GM23338 (cell line): Measurements from ENCODE around the gene KIAA1614. TPM values are rescaled to one million over a fixed set of nuclear protein-coding genes. Genes with fewer than 3 reads are reported as not detected.

Source experiments
- ATAC-seq: fragments of 200-7000 bp; cut with Tn5 transposase; 3 replicates; pipeline ENCODE4 v1.9.1; 2020
- DNase-seq: peaks from one replicate; pipeline ENCODE4 v3.0.0-alpha.2; 2015; ENCODE audit warnings: low spot score
- H2AFZ ChIP-seq: fragments of 200-600 bp; sonication (generic); 2 replicates; pipeline ENCODE4 v1.8.0; 2016; ENCODE audit warnings: antibody characterized with exemption, mild to moderate bottlenecking, moderate library complexity
- H3F3A ChIP-seq: fragments of 200-600 bp; sonication (generic); replicated peaks from 2 replicates; pipeline ENCODE4 v1.8.0; 2017; ENCODE audit warnings: antibody characterized with exemption, mixed run types, low read depth
- H3K27ac ChIP-seq: fragments of 200-600 bp; sonication (generic); 2 replicates; pipeline ENCODE4 v1.6.1; 2016; ENCODE audit warnings: low read depth
- H3K27me3 ChIP-seq: fragments of 200-600 bp; sonication (generic); 2 replicates; pipeline ENCODE4 v1.8.0; 2016; ENCODE audit warnings: mild to moderate bottlenecking, mixed run types, moderate library complexity; ENCODE audit not compliant: insufficient read depth
- H3K36me3 ChIP-seq: fragments of 200-600 bp; sonication (generic); 2 replicates; pipeline ENCODE4 v1.8.0; 2016; ENCODE audit warnings: mild to moderate bottlenecking; ENCODE audit not compliant: insufficient read depth
- H3K4me1 ChIP-seq: fragments of 200-600 bp; sonication (generic); 2 replicates; pipeline ENCODE4 v1.8.0; 2016; ENCODE audit warnings: mild to moderate bottlenecking, moderate library complexity; ENCODE audit not compliant: insufficient read depth
- H3K4me2 ChIP-seq: fragments of 200-600 bp; sonication (generic); 2 replicates; pipeline ENCODE4 v1.7.1; 2017; ENCODE audit warnings: mixed run types
- H3K4me3 ChIP-seq: fragments of 200-600 bp; sonication (generic); 2 replicates; pipeline ENCODE4 v1.6.1; 2016; ENCODE audit warnings: mixed run types
- H3K79me2 ChIP-seq: fragments of 200-600 bp; sonication (generic); replicated peaks from 2 replicates; pipeline ENCODE4 v1.8.0; 2017; ENCODE audit warnings: mild to moderate bottlenecking; ENCODE audit not compliant: insufficient read depth
- H3K9me2 ChIP-seq: fragments of 200-600 bp; sonication (generic); 2 replicates; pipeline ENCODE4 v1.8.0; 2017; ENCODE audit not compliant: insufficient read depth
- H4K20me1 ChIP-seq: fragments of 200-600 bp; sonication (generic); replicated peaks from 2 replicates; pipeline ENCODE4 v1.8.0; 2017; ENCODE audit warnings: mild to moderate bottlenecking; ENCODE audit not compliant: insufficient read depth
- H3K27ac Mint-ChIP-seq: 2 replicates; pipeline ENCODE4 v1.8.0; 2020; ENCODE audit warnings: inconsistent platforms, mild to moderate bottlenecking, moderate library complexity, mixed read lengths
- H3K27me3 Mint-ChIP-seq: 3 replicates; pipeline ENCODE4 v1.8.0; 2022; ENCODE audit warnings: low read depth, mild to moderate bottlenecking, moderate library complexity, mixed read lengths, inconsistent platforms; ENCODE audit not compliant: insufficient read depth, poor library complexity
- H3K36me3 Mint-ChIP-seq: 3 replicates; pipeline ENCODE4 v1.8.0; 2021; ENCODE audit warnings: low read depth, mild to moderate bottlenecking, inconsistent platforms, moderate library complexity, mixed read lengths
- H3K4me1 Mint-ChIP-seq: 3 replicates; pipeline ENCODE4 v1.8.0; 2020; ENCODE audit warnings: mild to moderate bottlenecking, inconsistent platforms, mixed read lengths
- H3K4me3 Mint-ChIP-seq: 3 replicates; pipeline ENCODE4 v1.8.0; 2021; ENCODE audit warnings: moderate library complexity, mild to moderate bottlenecking, inconsistent platforms, mixed read lengths
- H3K9me3 Mint-ChIP-seq: 3 replicates; pipeline ENCODE4 v1.8.0; 2020; ENCODE audit warnings: moderate library complexity, mild to moderate bottlenecking, inconsistent platforms, mixed read lengths
- CREB1 ChIP-seq: fragments of 250-450 bp; sonication (Bioruptor Pico); IDR thresholded peaks from 2 replicates; pipeline ENCODE4 v1.5.0; 2020; ENCODE audit warnings: low read depth, mild to moderate bottlenecking, moderate library complexity
- ETS1 ChIP-seq: IDR thresholded peaks from 2 replicates; pipeline ENCODE4 v1.6.1; 2016; ENCODE audit warnings: antibody characterized with exemption
- EZH2 ChIP-seq: fragments of 200-600 bp; sonication (generic); IDR thresholded peaks from one replicate; pipeline ENCODE4 v1.8.0; 2017; ENCODE audit warnings: antibody characterized with exemption, mild to moderate bottlenecking, low read depth; ENCODE audit not compliant: unreplicated experiment
- EZH2phosphoT487 ChIP-seq: fragments of 200-600 bp; sonication (generic); IDR thresholded peaks from one replicate; pipeline ENCODE4 v1.8.1; 2018; ENCODE audit warnings: antibody characterized with exemption; ENCODE audit not compliant: unreplicated experiment
- JUNB ChIP-seq: IDR thresholded peaks from one replicate; pipeline ENCODE4 v1.6.1; 2016; ENCODE audit warnings: antibody characterized with exemption; ENCODE audit not compliant: unreplicated experiment
- POLR2AphosphoS5 ChIP-seq: IDR thresholded peaks from 2 replicates; pipeline ENCODE4 v1.6.1; 2016; ENCODE audit warnings: antibody characterized with exemption, low read depth
- REST ChIP-seq: IDR thresholded peaks from one replicate; pipeline ENCODE4 v1.6.1; 2018; ENCODE audit warnings: antibody characterized with exemption; ENCODE audit not compliant: unreplicated experiment
- STAT1 ChIP-seq: IDR thresholded peaks from one replicate; pipeline ENCODE4 v1.6.1; 2016; ENCODE audit warnings: antibody characterized with exemption; ENCODE audit not compliant: unreplicated experiment
- ZNF331 ChIP-seq: fragments of 250-450 bp; sonication (Bioruptor Pico); IDR thresholded peaks from 2 replicates; pipeline ENCODE4 v1.5.0; 2020; ENCODE audit warnings: low read depth, mild to moderate bottlenecking, moderate library complexity
- ZNF462 ChIP-seq: fragments of 250-450 bp; sonication (Bioruptor Pico); IDR thresholded peaks from 2 replicates; pipeline ENCODE4 v1.5.0; 2020; ENCODE audit warnings: mild to moderate bottlenecking, moderate library complexity
- polyA plus RNA-seq: library from polyadenylated mRNA; unstranded; fragments of >200 nt; fragmentation: Nextera tagmentation; extraction: Ambion mirVana; gene quantifications from 2 replicates; pipeline ENCODE4 v1.2.1, GENCODE V29; 2016
- total RNA-seq: library from RNA; depleted of rRNA; stranded (reverse); fragments of >200 nt; shearing (Covaris generic); gene quantifications from 2 replicates; pipeline ENCODE4 v1.2.3, GENCODE V29; 2014

The KIAA1614 gene
- total and polyA plus RNA-seq, 2 experiments from 2014 or later, result 1.1 to 1.8 TPM

- H2AFZ ChIP-seq, result no peak overlapping the region
- H4K20me1 ChIP-seq, result no peaks in the 10 kb centered on the region
- no peak for DNase-seq
- H3K79me2 ChIP-seq, result no peaks in the 10 kb centered on the region
- H3K4me3 ChIP-seq, result no peak overlapping the region
- TF ChIP-seq EZH2phosphoT487 (no peak), JUNB (no peak), POLR2AphosphoS5 (no peak), CREB1 (CRISPR knock-in tag) (no peak), ETS1 (no peak), ZNF331 (CRISPR knock-in tag) (no peak), EZH2 (no peak), ZNF462 (CRISPR knock-in tag) (no peak), STAT1 (no peak), REST (no peak)
- H3K4me2 ChIP-seq, result no peak overlapping the region
- H3K36me3 ChIP-seq, result no peaks in the 10 kb centered on the region
- H3K9me3 Mint-ChIP-seq, result no peaks in the 10 kb centered on the region
- no peaks in the 10 kb centered on the region for H3K36me3 Mint-ChIP-seq
- H3K4me1 Mint-ChIP-seq, result peaks cover 6% of the 10 kb centered on the region; the same call in 2 of the 3 replicates
- peaks cover 1% of the 10 kb centered on the region for H3K27me3 Mint-ChIP-seq
- no peaks in the 10 kb centered on the region for H3F3A ChIP-seq
- H3K27me3 ChIP-seq, result no peaks in the 10 kb centered on the region
- no peak overlapping the region for H3K27ac ChIP-seq
- no peaks in the 10 kb centered on the region for H3K4me1 ChIP-seq
- H3K9me2 ChIP-seq, result no peaks in the 10 kb centered on the region
- no peak overlapping the region for H3K27ac Mint-ChIP-seq
- ATAC-seq, result no peak
- no peak overlapping the region for H3K4me3 Mint-ChIP-seq
Measured at GRCh38 chr1:180887841-180888240, 24.9 kb upstream of the KIAA1614 start.
